CMK (cell line): ENCODE data around the gene UBE2D3.
"Not testable (repeated sequence)": the region's sequence is repeated elsewhere in the genome, so short reads cannot be mapped to it uniquely, and the experiment has no call there.

Experiments
- DNase-seq: peaks from one replicate; pipeline ENCODE4 v3.0.0-alpha.2; 2010; ENCODE audit warnings: low read depth

The UBE2D3 gene

DNA sequence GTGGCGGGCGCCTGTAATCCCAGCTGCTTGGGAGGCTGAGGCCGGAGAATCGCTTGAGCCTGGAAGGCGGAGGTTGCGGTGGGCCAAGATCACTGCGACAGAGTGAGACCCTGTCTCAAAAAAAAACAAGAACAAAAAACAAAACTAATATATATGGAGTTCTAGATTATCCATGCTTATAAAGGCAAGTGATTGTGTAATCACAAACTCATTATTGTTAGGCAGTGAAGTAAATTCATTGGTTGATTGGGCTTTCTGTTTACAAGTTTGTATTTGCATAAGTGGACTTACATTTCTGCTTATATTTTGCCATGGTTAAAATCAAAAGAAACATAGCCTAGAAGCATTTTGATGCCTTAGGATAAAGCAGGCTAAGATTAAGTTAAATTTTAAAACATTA is 2.5 kb upstream of the UBE2D3 start:
- no peak for DNase-seq

DNA sequence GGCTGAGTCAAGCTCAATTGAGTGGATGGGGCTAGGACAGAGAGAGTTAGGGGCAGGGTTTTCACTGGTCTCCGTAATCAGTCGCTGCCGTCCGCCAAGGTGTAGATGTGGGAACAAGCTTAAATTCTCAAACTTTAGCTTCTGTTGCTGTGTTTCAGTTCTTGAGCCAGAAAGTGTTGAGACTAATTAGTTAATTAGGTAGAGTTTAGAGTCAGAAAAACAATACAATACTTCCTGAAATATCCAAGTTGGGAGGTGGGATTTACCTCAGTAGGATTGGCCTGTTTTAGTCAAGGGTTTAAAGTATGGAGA is 1.1 kb upstream of the UBE2D3 start:
- no peak for DNase-seq

DNA sequence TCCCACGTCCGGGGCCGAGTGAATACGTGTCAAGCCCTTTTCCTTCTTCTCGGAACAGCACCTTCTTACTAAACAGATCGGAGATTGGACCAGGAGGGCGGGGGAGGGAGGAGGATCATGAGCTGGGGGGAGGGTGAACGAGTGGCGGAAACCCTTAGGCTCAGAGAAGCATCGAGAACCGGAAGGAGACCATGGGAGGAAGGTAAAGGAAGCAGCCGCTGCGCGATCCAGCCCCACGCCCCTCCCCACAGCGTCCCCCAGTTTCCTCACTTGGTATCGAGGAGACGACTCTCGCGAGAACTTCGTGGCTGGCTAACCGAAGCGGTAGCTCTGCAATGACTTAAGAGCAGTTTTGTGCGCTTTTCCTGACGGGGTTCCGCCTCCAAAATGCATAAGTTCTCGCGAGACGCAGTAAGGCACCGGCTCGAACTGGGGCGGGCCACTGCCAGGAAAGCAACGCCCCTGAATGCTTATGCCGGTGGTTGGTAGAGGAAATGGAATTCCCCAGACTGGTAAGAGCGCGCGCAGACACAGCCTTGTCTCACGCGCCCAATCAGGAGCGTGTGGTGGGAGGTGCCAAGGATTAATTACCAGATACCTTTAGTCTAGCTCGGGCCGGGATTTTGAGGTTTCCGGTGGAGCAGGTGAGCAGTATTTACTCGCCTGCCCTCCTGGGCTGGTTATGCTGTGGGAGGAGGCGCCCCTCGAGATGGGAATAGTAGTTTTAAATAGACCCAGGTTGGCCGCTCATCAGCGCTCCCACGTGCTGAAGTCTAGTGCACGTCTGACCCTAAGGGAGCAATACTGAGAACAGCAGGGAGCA is 534 bp upstream of the UBE2D3 start:
- DNase-seq, result peak; percentile 99

DNA sequence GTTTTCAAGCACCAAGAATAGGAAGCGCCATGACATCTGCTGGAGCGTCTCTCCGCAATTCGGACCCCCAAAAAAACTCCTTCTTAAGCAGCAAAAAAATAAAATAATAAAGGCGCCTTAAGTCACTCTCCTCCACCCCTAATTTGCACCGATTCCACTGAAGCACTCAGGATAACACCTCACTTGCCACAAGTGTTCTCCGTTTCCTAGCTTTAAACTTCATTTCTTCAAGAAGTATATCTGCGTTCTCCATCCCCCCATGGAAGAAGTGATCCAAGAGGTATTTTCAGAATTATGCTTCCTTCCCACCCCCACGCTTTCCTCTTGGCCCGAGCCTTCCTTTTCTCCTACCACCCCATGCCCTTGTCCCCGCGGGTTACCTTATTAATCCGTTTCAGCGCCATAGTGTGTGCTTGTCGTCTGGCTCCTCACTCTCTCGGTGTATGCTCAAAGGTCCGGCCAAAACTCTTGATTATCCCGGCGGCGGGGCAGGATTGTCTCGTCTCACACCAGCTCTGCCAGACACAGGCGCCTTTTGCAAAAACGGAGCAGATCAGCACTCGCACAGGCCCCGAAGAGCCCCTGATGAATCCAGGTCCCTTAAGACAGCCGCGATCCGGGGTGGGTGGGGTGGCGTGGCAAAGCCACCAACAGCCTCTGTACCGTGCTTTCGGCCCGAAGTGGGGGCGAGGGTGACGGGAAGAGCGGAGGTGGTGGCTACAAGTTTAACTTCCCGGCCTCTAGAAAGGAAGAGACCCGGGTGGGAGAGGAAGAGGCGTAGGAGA is 1.1 kb downstream of the UBE2D3 start:
- no peak for DNase-seq

DNA sequence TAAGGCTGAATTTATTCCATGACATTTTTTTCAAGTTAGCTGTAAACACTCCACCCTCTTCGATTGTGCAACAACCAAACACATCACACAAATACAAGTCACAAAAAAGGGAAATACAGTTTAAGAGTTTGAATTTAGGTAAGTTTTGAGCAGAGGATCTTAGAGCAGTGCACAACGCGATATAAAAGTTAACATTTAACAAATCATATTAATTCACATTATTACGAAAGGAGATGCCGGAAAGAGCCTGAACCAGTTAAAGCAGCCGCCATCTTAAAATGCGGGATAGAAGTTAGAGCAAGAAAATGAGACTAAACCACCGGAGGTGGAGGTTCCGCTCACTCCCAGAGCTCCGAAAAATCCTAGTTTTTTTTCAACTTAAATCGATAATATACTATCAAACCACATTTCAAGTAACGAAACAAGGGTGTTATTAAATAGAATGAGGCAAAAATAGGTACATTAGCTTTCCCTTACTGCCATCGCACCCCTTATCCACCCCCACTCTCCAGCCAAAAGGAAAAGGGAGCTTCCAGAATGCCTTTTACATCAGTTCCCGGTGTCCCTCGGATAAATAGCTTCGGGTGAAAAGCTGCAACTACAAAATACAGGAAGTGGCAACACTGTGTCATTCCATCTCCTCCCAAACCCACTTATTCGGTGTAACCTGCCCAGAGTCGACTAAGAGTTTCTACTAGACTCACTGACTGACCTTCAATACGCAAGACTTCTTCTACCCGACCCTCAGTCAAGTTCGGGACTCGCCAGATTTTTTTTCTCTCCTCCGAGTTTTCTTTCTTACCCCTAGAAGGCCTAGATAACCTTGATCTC is 1.9 kb downstream of the UBE2D3 start:
- DNase-seq, result peak; percentile 60

DNA sequence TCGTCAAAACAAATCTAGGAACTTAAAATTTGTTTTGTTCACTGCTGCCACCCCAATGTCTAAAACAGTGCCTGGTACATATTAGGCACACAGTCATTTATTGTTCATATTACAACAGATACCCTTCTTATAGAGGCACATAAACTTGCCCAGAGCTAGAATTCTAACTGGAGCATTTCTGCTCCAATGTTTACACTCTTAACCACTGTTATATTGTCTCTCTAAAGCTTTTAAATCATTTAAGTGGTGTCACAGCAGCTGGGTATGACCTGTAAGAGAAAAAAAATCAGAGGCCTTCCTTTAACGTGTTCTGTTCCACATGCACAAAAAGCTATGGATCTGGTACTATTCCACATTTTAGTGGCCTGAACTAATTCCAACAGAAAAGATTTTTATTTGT is 3.0 kb downstream of the UBE2D3 start:
- no peak for DNase-seq

DNA sequence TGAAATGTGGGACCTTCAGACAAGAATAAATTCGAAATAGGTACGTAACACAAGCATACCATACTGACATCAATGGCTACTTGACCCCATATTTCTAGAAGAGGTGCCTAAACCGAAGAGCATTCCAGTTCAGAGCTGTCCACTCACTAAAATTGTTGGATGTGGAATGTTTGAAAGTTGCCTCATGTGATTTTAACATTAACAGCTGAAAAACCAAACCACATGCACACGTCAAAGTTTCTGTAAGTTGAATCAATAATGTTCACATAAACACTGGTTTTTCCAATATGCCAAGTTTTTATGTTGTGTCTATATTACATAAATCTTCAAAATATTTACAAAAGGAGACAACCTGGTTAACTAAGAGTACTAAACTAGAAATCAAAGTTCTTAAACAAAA is 3.5 kb downstream of the UBE2D3 start:
- DNase-seq, result no peak

DNA sequence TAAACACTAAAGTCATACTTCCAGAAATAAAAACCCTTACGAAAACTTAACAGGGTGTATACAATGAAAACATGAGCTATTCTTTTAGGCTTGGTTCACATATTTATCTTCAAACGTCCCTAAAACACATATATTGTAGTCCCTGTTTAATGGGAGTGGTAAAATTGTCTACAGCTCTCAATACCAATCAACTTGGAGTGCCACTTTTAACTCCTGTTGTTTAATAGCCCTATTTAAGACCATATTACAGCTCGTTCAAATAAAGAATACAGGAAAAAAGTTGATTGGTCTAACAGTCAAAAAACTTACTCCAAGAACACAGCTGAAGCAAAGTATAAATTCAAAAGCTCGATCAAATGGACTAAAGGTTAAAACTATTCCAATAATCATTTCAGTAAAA is 3.9 kb downstream of the UBE2D3 start:
- no peak for DNase-seq

DNA sequence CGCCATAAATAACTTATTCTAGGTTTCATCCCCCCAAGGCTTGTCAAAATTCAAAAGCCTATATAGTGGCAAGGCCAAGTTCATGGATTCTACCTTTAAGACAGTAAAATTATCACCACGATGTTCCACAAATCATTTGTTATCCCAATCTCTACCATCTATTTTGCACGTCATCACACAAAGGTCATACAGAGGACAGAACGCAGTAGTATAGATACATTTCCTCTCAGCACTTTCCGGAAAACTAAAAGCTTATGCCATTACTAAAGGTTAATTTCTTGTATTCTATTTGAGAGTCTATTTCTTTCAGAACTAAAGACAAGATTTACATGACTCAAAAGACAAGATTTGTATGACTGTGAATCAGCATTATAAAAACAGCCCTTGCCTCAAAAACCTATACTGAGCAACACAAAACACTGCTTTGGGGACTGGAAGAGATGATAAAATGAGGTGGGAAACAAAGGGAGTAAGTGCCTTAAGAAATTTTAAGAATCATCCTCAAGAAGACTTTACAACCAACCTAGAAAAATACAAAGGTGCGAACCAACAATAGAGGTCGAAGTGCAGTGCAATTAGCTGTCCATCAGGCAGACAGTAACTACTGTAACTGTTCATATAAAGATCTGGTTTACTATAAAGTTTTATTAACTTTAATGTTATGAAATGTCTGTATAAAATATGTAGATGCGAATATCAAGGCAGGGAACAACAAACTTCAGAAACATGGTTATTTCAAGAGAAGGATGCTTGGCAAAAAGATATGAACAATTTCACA is 7.6 kb downstream of the UBE2D3 start:
- no peak for DNase-seq

DNA sequence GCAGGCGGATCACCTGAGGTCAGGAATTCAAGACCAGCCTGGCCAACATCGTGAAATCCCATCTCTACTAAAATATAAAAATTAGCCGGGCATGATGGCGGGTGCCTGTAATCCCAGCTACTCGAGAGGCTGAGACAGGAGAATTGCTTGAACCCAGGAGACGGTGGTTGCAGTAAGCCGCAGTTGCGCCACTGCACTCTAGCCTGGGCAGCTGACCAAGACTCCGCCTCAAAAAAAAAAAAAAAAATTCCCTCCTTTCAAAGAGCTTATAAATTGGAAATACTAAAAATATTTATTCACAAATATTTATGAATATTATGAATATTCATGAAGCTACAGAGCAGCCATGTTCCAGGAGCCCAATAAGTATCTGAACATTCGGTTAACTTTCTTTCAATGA is 8.3 kb downstream of the UBE2D3 start:
- DNase-seq, result not testable (repeated sequence)

DNA sequence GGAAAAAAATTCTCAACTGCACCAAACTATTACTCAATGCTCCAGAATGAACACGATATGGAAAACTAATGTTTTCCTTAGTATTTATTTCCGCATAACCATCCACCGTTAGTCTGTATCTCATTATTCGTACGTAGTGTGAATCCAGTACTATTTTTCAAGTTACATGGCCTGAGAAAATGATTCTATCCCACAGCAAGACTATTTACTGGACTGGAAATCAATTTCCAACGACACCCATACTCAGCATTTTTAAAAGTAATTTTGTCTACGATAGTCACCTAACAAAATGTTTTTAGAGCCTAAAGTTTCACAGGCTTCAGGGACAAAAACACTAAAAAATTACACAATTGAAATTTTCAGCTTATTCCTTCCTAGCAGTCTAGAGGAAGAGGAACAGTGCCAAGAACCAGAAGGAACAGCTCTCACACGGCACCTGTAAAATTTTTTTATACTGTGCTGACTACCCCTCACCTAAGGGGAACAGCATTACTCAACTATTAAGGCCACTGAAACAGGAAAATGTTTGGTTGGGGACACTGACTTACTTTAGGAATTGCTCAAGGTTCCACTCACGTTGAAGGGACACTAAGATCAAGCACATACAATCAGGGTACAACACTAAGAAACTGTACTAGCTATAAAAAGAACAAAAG is 9.6 kb downstream of the UBE2D3 start:
- no peak for DNase-seq

DNA sequence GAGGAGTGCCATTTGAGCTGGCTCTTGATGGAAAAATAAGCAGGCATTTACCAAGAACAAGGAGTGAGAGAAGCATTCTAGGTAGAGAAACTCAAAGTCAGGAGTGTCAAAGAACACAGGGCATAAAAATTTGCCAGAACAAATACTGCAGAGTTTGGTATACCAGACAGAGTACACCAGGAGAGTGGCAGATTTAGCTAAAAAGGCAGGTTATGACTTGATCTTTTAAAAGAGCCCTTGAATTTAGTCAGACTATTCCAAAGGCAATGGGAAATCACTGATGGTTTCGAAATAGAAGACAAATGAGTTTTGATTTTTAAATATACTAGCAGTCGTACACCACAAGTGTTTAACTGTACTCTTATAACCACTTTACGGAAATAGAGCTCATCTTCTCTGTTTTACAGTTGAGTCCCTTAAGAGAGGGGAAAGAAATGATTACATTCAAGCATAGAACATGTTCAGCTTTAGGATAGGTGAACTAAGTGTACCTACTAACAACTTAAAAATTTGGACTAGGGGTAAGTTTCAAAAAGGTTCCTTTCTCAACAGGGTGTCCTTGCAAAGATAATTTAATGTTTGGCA is 10.2 kb downstream of the UBE2D3 start:
- no peak for DNase-seq

DNA sequence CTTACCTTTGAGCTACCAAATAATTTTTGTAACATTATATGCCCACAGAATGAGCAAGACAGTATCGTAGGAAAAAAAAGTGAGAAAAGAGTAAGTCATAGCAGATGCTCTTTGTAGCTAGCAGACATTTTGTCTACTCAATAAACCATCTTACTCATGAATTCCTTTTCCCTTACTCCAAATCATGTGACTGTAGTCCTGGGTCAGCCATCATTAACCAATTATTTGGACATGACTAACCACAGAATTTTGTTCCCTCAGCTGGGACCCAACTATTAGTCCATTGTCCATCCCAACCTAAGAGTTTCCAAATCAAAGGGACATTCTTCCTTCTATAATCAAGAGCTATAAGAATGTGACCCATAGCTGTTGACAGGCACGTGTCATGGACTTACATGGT is 11.4 kb downstream of the UBE2D3 start:
- no peak for DNase-seq

DNA sequence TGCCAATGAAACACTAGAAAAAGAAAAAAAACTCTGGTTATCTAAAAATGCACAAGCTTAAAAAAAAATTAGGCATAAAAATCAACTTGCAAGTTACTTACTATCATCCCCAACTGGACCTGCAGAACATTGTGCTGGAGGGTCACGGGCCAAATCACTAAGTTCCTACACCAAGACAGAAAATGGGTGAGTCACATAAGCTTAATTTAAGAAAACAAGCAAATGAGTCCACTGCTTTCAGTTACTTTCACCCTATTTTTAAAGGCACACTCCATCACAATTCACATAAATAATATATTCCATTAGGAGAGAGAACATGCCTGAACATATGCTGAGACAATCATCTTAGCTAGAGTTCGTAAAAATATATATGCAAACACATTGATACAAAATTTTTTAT is 17.7 kb downstream of the UBE2D3 start:
- DNase-seq, result no peak

DNA sequence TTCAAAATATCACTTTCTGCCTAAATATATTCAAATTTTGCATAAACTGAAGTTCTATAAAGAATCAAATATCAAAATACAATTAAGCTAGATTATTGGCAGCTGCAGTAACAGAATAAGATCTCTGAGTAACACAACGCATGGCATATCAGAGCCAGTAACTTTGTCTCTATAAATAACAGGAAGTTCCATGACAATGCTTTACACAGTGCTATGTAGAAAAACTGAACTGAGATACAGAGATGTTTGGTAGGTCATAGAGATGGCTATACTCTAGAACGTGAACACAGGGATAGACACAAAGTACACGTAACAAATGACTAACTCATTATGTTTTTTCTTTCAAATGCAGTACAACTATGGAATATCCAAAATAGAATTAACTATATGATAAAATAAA is 18.2 kb downstream of the UBE2D3 start:
- no peak for DNase-seq

DNA sequence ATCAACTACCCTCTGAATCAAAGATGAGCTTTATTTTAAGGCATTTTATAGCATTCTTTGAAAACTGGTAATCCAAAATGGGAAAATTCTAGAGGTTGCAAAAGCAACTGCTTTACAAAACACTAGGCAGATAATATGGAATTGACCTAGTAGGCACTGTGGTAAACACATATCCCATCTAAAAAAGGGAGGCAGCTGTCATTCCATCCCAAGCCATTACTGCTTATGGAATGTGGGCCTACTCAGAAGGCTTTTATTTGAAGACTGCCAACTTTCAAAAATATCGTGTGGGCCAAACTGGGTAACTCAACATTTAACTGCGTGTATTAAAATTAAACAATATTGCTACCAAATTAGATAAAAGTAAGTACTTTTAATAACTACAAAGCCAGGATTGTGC is 19.3 kb downstream of the UBE2D3 start:
- no peak for DNase-seq

DNA sequence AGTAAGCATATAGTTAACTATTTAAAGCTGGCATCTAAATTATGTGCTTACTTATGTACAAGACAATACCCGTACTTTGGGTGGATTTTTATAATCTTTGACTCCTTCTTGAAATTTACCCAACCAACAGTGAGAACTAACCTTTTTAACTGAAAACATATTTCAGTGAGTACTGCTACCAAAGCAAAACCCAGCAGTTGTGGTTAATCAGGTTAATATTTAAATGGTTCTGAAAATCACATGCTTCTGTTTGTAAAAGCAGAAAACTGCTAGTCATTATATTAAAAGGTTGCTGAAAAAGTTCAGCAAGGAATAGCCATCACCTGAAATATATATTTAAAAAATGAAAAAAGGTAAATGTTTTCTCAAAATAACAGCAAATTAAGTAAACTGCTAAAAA is 20.0 kb downstream of the UBE2D3 start:
- DNase-seq, result no peak

DNA sequence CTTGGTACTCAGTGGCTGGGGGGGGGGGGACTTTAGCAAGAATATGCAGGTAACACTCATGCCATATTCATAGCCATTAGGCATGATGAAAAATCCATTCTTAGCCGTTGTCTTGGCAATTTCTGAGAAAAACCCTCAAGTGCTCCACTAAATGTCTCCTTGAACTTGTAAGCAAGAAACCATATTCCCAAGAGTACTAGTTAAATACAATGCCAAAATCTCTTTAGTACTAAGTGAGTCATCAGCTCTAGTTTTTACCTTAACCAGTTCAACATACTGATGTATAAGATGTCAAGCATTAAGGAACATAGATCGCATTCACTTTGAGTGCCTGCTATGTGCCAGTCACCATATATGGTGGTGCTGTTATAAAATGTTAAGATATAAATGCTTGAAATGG is 27.5 kb downstream of the UBE2D3 start:
- no peak for DNase-seq

DNA sequence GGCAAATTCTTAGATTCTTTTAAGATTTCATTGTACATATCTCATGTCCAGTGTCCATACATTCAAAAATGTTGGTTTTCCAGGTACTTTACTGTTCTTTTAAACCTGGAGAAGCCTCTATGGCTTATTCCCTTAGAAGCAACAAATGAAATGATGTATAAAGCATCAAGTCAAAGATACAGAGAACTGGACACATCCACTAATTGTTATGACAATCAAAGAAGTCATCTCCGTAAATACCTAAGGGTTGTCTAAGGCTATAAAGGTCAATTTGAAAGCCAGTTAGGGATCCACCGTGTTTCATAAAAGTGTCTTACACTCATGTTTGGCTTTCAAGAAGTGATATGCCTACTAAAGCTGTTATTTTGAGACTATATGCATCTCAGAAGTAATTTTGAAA is 32.4 kb downstream of the UBE2D3 start:
- DNase-seq, result no peak

DNA sequence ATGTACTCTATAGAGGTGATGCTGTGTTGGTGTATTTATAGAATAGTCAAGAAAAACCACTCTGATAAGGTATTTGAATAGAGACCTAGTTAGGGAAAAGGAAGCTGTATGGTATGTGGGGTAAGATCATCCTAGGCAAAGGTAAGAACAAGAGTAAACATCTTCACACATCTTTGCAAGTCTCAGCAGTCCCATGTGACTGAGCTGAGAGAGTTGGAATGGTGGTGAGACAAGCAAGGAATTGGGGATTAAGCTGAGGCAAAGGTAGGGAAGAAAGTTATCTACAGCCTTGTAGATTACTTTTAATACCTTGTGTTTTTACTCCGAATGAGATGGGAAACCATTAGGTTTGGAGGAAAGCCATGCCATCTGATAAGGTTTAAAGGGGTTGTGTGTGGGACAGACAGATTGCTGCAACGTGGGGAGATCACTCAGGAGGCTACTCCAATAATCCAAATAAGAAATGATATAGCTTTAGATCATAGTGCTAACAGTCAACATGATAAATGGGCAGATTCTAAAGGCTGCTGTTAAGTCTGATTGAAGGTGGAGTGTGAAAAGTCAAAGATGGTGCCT is 34.9 kb downstream of the UBE2D3 start:
- no peak for DNase-seq

DNA sequence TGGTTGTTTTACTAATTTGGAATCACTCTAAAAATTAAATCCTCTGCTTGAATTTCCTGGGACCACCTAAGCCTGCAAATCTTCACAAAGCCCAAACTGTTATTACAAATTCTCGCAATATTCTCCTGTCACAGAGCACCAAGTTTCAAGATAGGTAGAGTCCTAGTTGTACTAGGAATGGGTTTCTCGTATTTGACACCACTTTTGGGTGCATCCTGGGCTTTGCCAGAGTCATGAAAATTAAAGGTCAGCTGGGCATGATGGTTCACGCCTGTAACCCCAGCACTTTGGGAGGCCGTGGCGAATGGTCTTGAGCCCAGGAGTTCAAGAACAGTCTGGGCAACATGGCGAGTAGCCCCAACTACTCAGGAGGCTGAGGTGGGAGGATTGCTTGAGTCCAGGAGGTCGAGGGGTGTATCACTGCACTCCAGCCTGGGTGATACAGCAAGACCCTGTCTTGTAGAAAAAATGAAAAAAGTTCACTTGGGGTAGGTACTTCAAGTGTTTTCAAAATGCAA is 36.0 kb downstream of the UBE2D3 start:
- DNase-seq, result no peak
